Activated CD8-positive, alpha-beta T cell treated with anti-CD3 and anti-CD28 coated beads, Interleukin-2, amount 10 ng/mL, durations not matched to agents 7 days and 5 days (primary cell): Measurements from ENCODE around the gene DPP6. TPM values are rescaled to one million over a fixed set of nuclear protein-coding genes. Genes with fewer than 3 reads are reported as not detected.
"Not testable (repeated sequence)": the region's sequence is repeated elsewhere in the genome, so short reads cannot be mapped to it uniquely, and the experiment has no call there.

Source experiments
- ATAC-seq: fragments of 150-1000 bp; cut with Tn5 transposase; one replicate; pipeline ENCODE4 v1.10.0; 2021; ENCODE audit warnings: moderate library complexity
- CTCF ChIA-PET: fragments of 350-600 bp; sonication (Branson Sonifier 250); formaldehyde crosslinking; loops from one replicate; lab custom pipeline; 2021; ENCODE audit warnings: antibody characterized with exemption; lab: Charles Lee
- POLR2A ChIA-PET: fragments of 350-600 bp; sonication (Branson Sonifier 250); formaldehyde crosslinking; loops from one replicate; lab custom pipeline; 2021; ENCODE audit warnings: antibody characterized with exemption; lab: Charles Lee
- DNase-seq: peaks from one replicate; pipeline ENCODE4 v3.0.0-alpha.2; 2020
- H3K27ac Mint-ChIP-seq: one replicate; pipeline ENCODE4 v1.8.0; 2021; ENCODE audit warnings: mild to moderate bottlenecking, mixed read lengths
- H3K27me3 Mint-ChIP-seq: one replicate; pipeline ENCODE4 v1.8.0; 2021; ENCODE audit warnings: low read depth, mixed read lengths
- H3K36me3 Mint-ChIP-seq: one replicate; pipeline ENCODE4 v1.8.0; 2021; ENCODE audit warnings: low read depth, mixed read lengths
- H3K4me1 Mint-ChIP-seq: one replicate; pipeline ENCODE4 v1.8.0; 2021; ENCODE audit warnings: low read depth, mixed read lengths
- H3K4me3 Mint-ChIP-seq: one replicate; pipeline ENCODE4 v1.8.0; 2021; ENCODE audit warnings: mild to moderate bottlenecking, mixed read lengths
- H3K9me3 Mint-ChIP-seq: one replicate; pipeline ENCODE4 v1.8.0; 2022; ENCODE audit warnings: mixed read lengths; ENCODE audit not compliant: insufficient read depth
- total RNA-seq, 2 experiments: library from RNA; stranded (reverse); gene quantifications; one replicate each; pipeline ENCODE4 v1.2.3, GENCODE V29; 2021

The DPP6 gene
- not detected for total RNA-seq

- H3K4me1 Mint-ChIP-seq, H3K4me3 Mint-ChIP-seq, DNase-seq, ATAC-seq, H3K9me3 Mint-ChIP-seq, H3K27me3 Mint-ChIP-seq, H3K27ac Mint-ChIP-seq, POLR2A ChIA-PET, H3K36me3 Mint-ChIP-seq, CTCF ChIA-PET: not testable (repeated sequence)
These were observed at the start of gene DPP6 for GRCh38 chr7:154051643-154052529. Gene DPP6, plus strand, starts transcription at chr7:154052398.

DNA sequence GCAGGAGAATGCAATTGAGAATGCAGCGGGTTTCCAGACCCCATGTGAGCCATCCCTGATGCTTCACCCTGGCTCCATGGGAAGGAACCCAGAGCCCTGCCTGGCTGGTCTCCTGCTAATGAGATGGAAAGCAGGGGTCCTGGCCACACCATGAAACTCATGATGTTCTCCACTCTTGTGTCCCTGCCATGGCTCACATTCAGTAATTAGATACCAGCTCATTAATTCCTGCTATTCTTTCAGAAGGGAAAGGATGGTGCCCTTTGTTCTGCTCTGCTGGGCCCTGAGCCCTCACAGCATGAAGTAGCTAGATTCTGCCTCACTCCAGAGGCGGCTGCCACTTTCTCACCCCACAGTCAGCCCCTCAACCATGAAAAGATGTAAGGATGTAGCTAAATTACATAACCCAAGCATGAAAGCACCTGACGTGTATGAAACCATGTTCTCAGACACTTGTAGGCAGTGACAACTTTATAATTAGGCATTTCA is 42.7 kb upstream of the DPP6 start:
- POLR2A ChIA-PET, H3K27me3 Mint-ChIP-seq, DNase-seq, H3K9me3 Mint-ChIP-seq, H3K36me3 Mint-ChIP-seq, CTCF ChIA-PET, H3K4me1 Mint-ChIP-seq, H3K4me3 Mint-ChIP-seq, ATAC-seq, H3K27ac Mint-ChIP-seq: not testable (repeated sequence)

GRCh38 chr7:154010726-154011568 is 41.3 kb upstream of the DPP6 start:
- H3K4me3 Mint-ChIP-seq, H3K27ac Mint-ChIP-seq, H3K36me3 Mint-ChIP-seq, POLR2A ChIA-PET, ATAC-seq, DNase-seq, H3K4me1 Mint-ChIP-seq, H3K27me3 Mint-ChIP-seq, CTCF ChIA-PET, H3K9me3 Mint-ChIP-seq: not testable (repeated sequence)

- POLR2A ChIA-PET, ATAC-seq, H3K27ac Mint-ChIP-seq, H3K4me3 Mint-ChIP-seq, DNase-seq, H3K36me3 Mint-ChIP-seq, H3K9me3 Mint-ChIP-seq, H3K4me1 Mint-ChIP-seq, CTCF ChIA-PET, H3K27me3 Mint-ChIP-seq: not testable (repeated sequence)
These were observed 39.4 kb upstream of the DPP6 start for GRCh38 chr7:154012800-154013199.

GRCh38 chr7:154015636-154016035 is 36.6 kb upstream of the DPP6 start:
- DNase-seq, H3K36me3 Mint-ChIP-seq, POLR2A ChIA-PET, ATAC-seq, CTCF ChIA-PET, H3K4me1 Mint-ChIP-seq, H3K4me3 Mint-ChIP-seq, H3K27ac Mint-ChIP-seq, H3K27me3 Mint-ChIP-seq, H3K9me3 Mint-ChIP-seq: not testable (repeated sequence)

DNA sequence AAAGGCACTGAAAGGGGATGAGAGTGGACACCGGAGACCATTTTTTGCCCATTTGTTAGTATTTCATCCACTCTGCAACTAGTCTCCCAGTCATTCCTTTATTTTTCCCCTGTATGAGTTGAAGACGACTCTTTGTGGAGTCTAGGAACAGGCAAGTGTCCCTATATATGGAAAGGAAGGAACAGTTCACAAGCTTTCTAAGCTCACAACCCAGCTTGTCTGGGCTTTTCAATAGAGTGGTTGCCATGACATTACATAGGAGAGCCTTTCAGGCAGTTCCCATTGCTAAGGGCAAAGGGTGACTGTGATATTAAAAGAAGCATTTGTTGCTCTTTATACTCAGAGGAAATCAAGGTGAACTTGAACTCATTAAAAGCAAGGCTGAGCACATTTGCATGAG is 33.8 kb upstream of the DPP6 start:
- H3K36me3 Mint-ChIP-seq, CTCF ChIA-PET, POLR2A ChIA-PET, H3K27me3 Mint-ChIP-seq, ATAC-seq, H3K9me3 Mint-ChIP-seq, DNase-seq, H3K4me1 Mint-ChIP-seq, H3K4me3 Mint-ChIP-seq, H3K27ac Mint-ChIP-seq: not testable (repeated sequence)

DNA sequence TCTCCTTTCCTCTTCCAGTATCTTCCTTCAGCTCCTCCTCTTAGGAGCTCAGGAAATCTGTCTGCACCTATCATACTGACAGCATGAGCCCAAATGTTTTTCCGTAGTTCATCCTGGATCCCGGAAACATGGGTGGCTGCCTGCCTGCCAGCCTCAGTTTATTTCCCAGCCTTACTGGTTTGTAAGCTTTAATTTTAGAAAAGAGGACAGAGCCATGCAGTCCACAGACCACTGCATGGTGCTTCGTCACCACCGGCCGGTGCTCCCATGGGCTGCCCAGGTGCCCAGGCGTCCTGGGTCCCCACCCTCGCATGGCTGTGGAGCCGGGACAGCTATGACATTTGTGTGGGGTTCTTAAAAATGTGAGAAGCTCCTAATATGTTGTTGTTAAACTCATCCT is 24.4 kb upstream of the DPP6 start:
- H3K4me1 Mint-ChIP-seq, H3K27me3 Mint-ChIP-seq, H3K36me3 Mint-ChIP-seq, POLR2A ChIA-PET, ATAC-seq, H3K9me3 Mint-ChIP-seq, DNase-seq, H3K4me3 Mint-ChIP-seq, H3K27ac Mint-ChIP-seq, CTCF ChIA-PET: not testable (repeated sequence)

DNA sequence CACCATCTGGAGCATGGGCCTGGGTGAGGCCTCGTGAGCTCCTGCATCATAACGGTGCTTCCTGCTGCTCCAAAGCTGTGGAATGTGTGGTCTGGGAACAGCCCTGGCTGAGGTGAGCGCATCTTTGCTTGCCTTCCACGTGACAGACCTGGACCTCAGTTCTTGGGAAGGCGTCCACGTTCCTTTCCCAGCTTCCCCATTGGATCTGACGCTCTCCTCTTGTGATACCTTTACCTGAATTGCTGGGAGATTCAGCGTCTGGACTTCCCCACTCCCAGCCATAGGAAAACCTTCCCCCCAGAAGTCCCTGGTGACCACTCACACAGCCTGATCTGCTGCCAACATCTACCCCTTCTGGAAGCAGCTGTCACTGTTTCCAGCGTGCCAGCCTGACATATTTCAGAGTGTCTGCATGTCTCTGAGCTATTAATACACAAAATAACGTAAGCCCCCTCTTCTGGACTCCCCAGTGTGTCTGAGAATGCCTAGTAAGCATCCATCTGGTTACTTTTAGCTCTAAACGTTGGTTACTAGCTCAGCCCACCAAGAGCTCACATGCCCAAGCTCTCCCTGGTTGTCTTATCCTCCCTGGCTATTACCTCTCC is 21.6 kb upstream of the DPP6 start:
- H3K27me3 Mint-ChIP-seq, H3K9me3 Mint-ChIP-seq, ATAC-seq, CTCF ChIA-PET, H3K4me3 Mint-ChIP-seq, H3K36me3 Mint-ChIP-seq, POLR2A ChIA-PET, DNase-seq, H3K4me1 Mint-ChIP-seq, H3K27ac Mint-ChIP-seq: not testable (repeated sequence)

GRCh38 chr7:154039466-154040165 is 12.6 kb upstream of the DPP6 start:
- DNase-seq (peak; percentile 43), ATAC-seq (peak; percentile 96)
- H3K27me3 Mint-ChIP-seq, H3K36me3 Mint-ChIP-seq, H3K4me3 Mint-ChIP-seq, H3K9me3 Mint-ChIP-seq, H3K4me1 Mint-ChIP-seq, POLR2A ChIA-PET, H3K27ac Mint-ChIP-seq, CTCF ChIA-PET: not testable (repeated sequence)

- H3K27ac Mint-ChIP-seq, H3K36me3 Mint-ChIP-seq, DNase-seq, H3K4me1 Mint-ChIP-seq, POLR2A ChIA-PET, H3K9me3 Mint-ChIP-seq, H3K4me3 Mint-ChIP-seq, CTCF ChIA-PET, H3K27me3 Mint-ChIP-seq, ATAC-seq: not testable (repeated sequence)
These were observed 1.8 kb upstream of the DPP6 start for GRCh38 chr7:154050394-154050793.

GRCh38 chr7:154051006-154051642 is 1.1 kb upstream of the DPP6 start:
- DNase-seq, CTCF ChIA-PET, H3K4me3 Mint-ChIP-seq, H3K4me1 Mint-ChIP-seq, H3K27me3 Mint-ChIP-seq, POLR2A ChIA-PET, H3K36me3 Mint-ChIP-seq, H3K27ac Mint-ChIP-seq, H3K9me3 Mint-ChIP-seq: not testable (repeated sequence)
- peak; percentile 85 for ATAC-seq
